ENCODE data around the gene RRP1B. TPM values are rescaled to one million over a fixed set of nuclear protein-coding genes. Genes with fewer than 3 reads are reported as not detected.

RRP1B gene
- total and polyA plus RNA-seq, 9 of the 15 experiments (the other 6 are each of a cell fraction or from before 2014, with no cell fraction given): 6.8 to 66.6 (median 41.9) TPM

DNA sequence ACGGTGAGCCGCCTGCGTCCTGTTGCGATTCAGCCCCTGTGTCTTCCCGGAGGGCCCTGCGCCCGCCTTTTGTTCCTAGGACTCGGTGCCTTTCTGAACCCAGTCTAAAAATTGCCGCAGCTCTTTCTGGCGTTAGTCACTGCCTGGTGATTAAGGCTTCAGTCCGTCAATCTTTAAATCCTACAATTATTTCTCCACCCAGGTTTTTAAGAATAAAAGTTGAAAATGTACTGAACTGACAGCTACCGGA, 43.4 kb downstream of the RRP1B start (continued):
- TF ChIP-seq, protein P1, sequence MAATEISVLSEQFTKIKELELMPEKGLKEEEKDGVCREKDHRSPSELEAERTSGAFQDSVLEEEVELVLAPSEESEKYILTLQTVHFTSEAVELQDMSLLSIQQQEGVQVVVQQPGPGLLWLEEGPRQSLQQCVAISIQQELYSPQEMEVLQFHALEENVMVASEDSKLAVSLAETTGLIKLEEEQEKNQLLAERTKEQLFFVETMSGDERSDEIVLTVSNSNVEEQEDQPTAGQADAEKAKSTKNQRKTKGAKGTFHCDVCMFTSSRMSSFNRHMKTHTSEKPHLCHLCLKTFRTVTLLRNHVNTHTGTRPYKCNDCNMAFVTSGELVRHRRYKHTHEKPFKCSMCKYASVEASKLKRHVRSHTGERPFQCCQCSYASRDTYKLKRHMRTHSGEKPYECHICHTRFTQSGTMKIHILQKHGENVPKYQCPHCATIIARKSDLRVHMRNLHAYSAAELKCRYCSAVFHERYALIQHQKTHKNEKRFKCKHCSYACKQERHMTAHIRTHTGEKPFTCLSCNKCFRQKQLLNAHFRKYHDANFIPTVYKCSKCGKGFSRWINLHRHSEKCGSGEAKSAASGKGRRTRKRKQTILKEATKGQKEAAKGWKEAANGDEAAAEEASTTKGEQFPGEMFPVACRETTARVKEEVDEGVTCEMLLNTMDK (IDR thresholded peaks at IDR 0.05; ENCODE audit: borderline replicate concordance, insufficient read depth, low read depth, low read length, poor library complexity, severe bottlenecking): no peak
- TF ChIP-seq BCOR (IDR thresholded peaks at IDR 0.05): no peak
- TF ChIP-seq SNAPC5 (CRISPR knock-in tag; IDR thresholded peaks at IDR 0.05): no peak
- TF ChIP-seq PTBP1 (IDR thresholded peaks at IDR 0.05; ENCODE audit: low read depth, low read length): no peak
- no peak for TF ChIP-seq XRCC4 (IDR thresholded peaks at IDR 0.05; ENCODE audit: extremely low read depth, insufficient read depth, insufficient read length)
- no peak for TF ChIP-seq KAT7 (CRISPR knock-in tag; IDR thresholded peaks at IDR 0.05; ENCODE audit: borderline replicate concordance)

DNA sequence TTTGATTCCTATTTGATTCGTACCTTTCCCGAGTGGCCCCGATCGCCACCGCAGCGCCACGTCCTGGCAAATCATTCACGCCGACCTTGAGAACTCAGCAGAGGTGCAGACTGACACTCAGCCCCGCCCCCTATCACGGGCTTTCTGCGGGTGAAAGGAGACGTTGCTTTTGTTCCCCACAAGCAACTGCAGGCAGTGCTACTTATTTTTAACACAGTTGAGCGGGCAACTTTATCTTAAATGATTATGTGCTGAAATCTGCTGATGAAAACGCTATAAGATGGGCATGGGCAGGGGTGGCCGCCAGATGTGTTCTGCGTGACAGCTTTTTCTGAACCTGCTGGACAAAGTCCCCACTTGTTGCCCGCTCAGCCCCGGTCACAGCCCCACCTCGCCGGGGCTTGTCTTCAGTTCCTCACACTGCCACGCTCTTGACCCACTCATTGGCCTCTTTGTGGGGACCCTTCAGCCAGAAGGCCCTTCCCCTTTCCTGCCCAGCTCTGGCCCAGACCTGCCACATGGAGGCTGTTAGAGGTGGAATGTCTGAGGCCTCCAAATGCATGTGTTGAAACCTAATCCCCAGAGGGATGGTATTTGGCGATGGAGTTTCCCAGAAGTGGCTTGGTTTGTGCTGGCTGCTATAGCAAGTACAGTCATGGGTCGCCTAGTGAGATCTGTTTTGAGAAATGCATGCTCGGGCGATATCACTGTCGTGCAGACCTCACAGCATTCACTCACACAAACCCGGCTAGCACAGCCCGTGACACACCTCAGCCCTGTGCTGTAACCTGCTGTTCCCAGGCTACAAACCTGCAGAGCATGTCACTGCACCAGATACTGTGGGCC, 43.9 kb downstream of the RRP1B start:
- CTCF ChIA-PET (ENCODE audit: low intra/inter-chr PET ratio): no interaction called here
- Histone ChIP-seq H3K36me3 (ENCODE audit: control insufficient read depth, insufficient read depth, low read length) (no peaks in the 10 kb centered on the region), H3K9me1 (ENCODE audit: control insufficient read depth, insufficient read depth, low read length) (no peaks in the 10 kb centered on the region), H3K27ac (ENCODE audit: extremely low read depth, low read depth, low read length) (no peak overlapping the region), H4K20me1 (replicated peaks; ENCODE audit: control insufficient read depth, insufficient read depth, low read length) (no peaks in the 10 kb centered on the region), H2AFZ (ENCODE audit: low read depth, low read length) (peak overlapping the region; percentile 69), H3K4me1 (replicated peaks in 1 of 2; ENCODE audit: control insufficient read depth in 2 of 2, insufficient read depth in 2 of 2, low read length in 2 of 2) (peaks cover 18 to 40% of the 10 kb centered on the region in 2 experiments; a peak in 4 of 5 replicates), H3K79me2 (ENCODE audit: control insufficient read depth, insufficient read depth, low read length) (no peaks in the 10 kb centered on the region), H3K4me3 (no peak overlapping the region), H3K27me3 (ENCODE audit: control insufficient read depth in 2 of 2, insufficient read depth in 2 of 2, low read length in 2 of 2) (no peaks in the 10 kb centered on the region; a peak in 1 of 5 replicates), H3K9me3 (replicated peaks; ENCODE audit: control insufficient read depth, insufficient read depth, low read depth, low read length) (no peaks in the 10 kb centered on the region), H3K9ac (ENCODE audit: insufficient read depth in 1 of 2, low read depth in 2 of 2, low read length in 2 of 2) (peak overlapping the region in 1 of 2 experiments; percentile 80; a peak in 2 of 4 replicates), H3K4me2 (ENCODE audit: insufficient read depth, low read length) (peak overlapping the region; percentile 23; the same call in 1 of the 2 replicates)
- ATAC-seq (peak; percentile 69), DNase-seq (ENCODE audit: extremely low read depth in 1 of 4, low spot score in 3 of 4) (peak in 3 of 4 experiments; percentile 52 to 73 (median 61)), FAIRE-seq (peak; percentile 55)
- 28% methylated on average over 29 of the region's 29 CpGs for whole genome bisulfite sequencing (ENCODE audit: insufficient coverage, low coverage, missing lambda C conversion rate)
- POLR2A ChIA-PET: interaction anchor here (0.6 to 2.2 kb wide), 6 partner anchors 10 to 116 kb away, joined by 3 to 6 read pairs (median 4); no protein-coding TSS in a partner anchor
- BruUV-seq (replicated peaks): no TSS peak
- intact Hi-C loops (cut with micrococcal nuclease): no loop called here
- in situ Hi-C loops (cut with MboI): no loop called here
- TF ChIP-seq MEF2A (IDR thresholded peaks at IDR 0.05; ENCODE audit: control insufficient read depth, low read depth, low read length) (no peak), CHD2 (IDR thresholded peaks at IDR 0.05; ENCODE audit: low read depth, low read length) (no peak), BRF1 (IDR thresholded peaks at IDR 0.05; ENCODE audit: borderline replicate concordance, extremely low read depth, insufficient read length) (no peak), SNIP1 (IDR thresholded peaks at IDR 0.05; ENCODE audit: low read depth) (no peak), TBP (optimal IDR thresholded peaks at IDR 0.05; ENCODE audit: low read depth, low read length) (no peak), CBFB (CRISPR knock-in tag; IDR thresholded peaks at IDR 0.05) (no peak), ZNF436 (CRISPR knock-in tag; IDR thresholded peaks at IDR 0.05) (no peak), HOMEZ (CRISPR knock-in tag; IDR thresholded peaks at IDR 0.05) (no peak)
- TF ChIP-seq, protein P2, sequence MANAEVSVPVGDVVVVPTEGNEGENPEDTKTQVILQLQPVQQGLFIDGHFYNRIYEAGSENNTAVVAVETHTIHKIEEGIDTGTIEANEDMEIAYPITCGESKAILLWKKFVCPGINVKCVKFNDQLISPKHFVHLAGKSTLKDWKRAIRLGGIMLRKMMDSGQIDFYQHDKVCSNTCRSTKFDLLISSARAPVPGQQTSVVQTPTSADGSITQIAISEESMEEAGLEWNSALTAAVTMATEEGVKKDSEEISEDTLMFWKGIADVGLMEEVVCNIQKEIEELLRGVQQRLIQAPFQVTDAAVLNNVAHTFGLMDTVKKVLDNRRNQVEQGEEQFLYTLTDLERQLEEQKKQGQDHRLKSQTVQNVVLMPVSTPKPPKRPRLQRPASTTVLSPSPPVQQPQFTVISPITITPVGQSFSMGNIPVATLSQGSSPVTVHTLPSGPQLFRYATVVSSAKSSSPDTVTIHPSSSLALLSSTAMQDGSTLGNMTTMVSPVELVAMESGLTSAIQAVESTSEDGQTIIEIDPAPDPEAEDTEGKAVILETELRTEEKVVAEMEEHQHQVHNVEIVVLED (CRISPR knock-in tag; IDR thresholded peaks at IDR 0.05): no peak

All from K562 (cell line).